NCI-H748 treated with DMSO at 0.1 percent for 48 hours (cell line): ENCODE results near the gene PPP1R10.

ENCODE experiments used
- DNase-seq: peaks from one replicate; lab custom pipeline; 2025; lab: John Stamatoyannopoulos, UW

Gene PPP1R10

GRCh38 chr6:30598912-30599624 is 18.0 kb downstream of the PPP1R10 start:
- DNase-seq = no peak

- DNase-seq = peak; percentile 40
These were observed 19.5 kb downstream of the PPP1R10 start for GRCh38 chr6:30597315-30598144.

- no peak for DNase-seq
These were observed 24.8 kb downstream of the PPP1R10 start for GRCh38 chr6:30592287-30592686.

- no peak for DNase-seq
These were observed 26.0 kb downstream of the PPP1R10 start for GRCh38 chr6:30591008-30591407.

GRCh38 chr6:30590509-30590908 is 26.5 kb downstream of the PPP1R10 start:
- DNase-seq = no peak

GRCh38 chr6:30589754-30590358 is 27.2 kb downstream of the PPP1R10 start:
- no peak for DNase-seq

GRCh38 chr6:30583921-30584320 is 33.1 kb downstream of the PPP1R10 start:
- DNase-seq = no peak

GRCh38 chr6:30578051-30578450 is 39.0 kb downstream of the PPP1R10 start:
- no peak for DNase-seq

GRCh38 chr6:30573113-30573512 is 43.9 kb downstream of the PPP1R10 start:
- DNase-seq = no peak

GRCh38 chr6:30572148-30572547 is 44.9 kb downstream of the PPP1R10 start:
- no peak for DNase-seq

GRCh38 chr6:30571762-30572082 is 45.3 kb downstream of the PPP1R10 start:
- DNase-seq = no peak

GRCh38 chr6:30571075-30571761 is 45.8 kb downstream of the PPP1R10 start, which contains the start of gene ABCF1:
Gene ABCF1, plus strand, starts transcription at chr6:30571442. Its CDS starts 46 bp downstream, at chr6:30571488.
- DNase-seq = peak; percentile 94

- DNase-seq = no peak
These were observed 46.3 kb downstream of the PPP1R10 start for GRCh38 chr6:30570740-30571074.

- DNase-seq = no peak
These were observed 46.8 kb downstream of the PPP1R10 start for GRCh38 chr6:30570263-30570662.

- no peak for DNase-seq
These were observed 48.8 kb downstream of the PPP1R10 start for GRCh38 chr6:30568245-30568644.

- no peak for DNase-seq
These were observed 51.3 kb downstream of the PPP1R10 start for GRCh38 chr6:30565772-30566171.

- no peak for DNase-seq
These were observed 52.9 kb downstream of the PPP1R10 start for GRCh38 chr6:30564114-30564513.

- DNase-seq = no peak
These were observed 54.3 kb downstream of the PPP1R10 start for GRCh38 chr6:30562470-30563425.

GRCh38 chr6:30560930-30561329 is 56.1 kb downstream of the PPP1R10 start:
- DNase-seq = no peak

- no peak for DNase-seq
These were observed 59.4 kb downstream of the PPP1R10 start for GRCh38 chr6:30557683-30557981.

GRCh38 chr6:30556906-30557682 is 59.9 kb downstream of the PPP1R10 start, which contains the start of gene PRR3:
Gene PRR3, plus strand, starts transcription at chr6:30557295. Its CDS starts 50 bp downstream, at chr6:30557345.
- DNase-seq = peak; percentile 85
